B cell (primary cell): ENCODE data around the gene SMC6. TPM values are rescaled to one million over a fixed set of nuclear protein-coding genes. Genes with fewer than 3 reads are reported as not detected.

Experiments used
- ATAC-seq: fragments of 200-7000 bp; cut with Tn5 transposase; one replicate; pipeline ENCODE4 v1.10.0; 2021; ENCODE audit warnings: low read depth, mild to moderate bottlenecking, moderate number of reproducible peaks, moderate library complexity
- CTCF ChIA-PET: fragments of 350-600 bp; sonication (Branson Sonifier 250); formaldehyde crosslinking; loops from one replicate; lab custom pipeline; 2021; ENCODE audit warnings: antibody characterized with exemption, inconsistent platforms; lab: Charles Lee
- POLR2A ChIA-PET: fragments of 350-600 bp; sonication (Branson Sonifier 250); formaldehyde crosslinking; loops from one replicate; lab custom pipeline; 2021; ENCODE audit warnings: antibody characterized with exemption; lab: Charles Lee
- DNase-seq: peaks from one replicate; pipeline ENCODE4 v3.0.0; 2013
- H2AFZ ChIP-seq: 2 replicates; pipeline ENCODE4 v1.6.1; 2012; ENCODE audit warnings: mild to moderate bottlenecking, low read depth, low read length; ENCODE audit not compliant: insufficient read depth, poor library complexity, severe bottlenecking
- H3K27ac ChIP-seq, 2 donors: 1 replicate in 1 of 2; 2 replicates in 1 of 2; pipeline ENCODE4 v1.5.1; 2012 to 2013; ENCODE audit warnings: low read length in 2 of 2, mild to moderate bottlenecking in 2 of 2, moderate library complexity in 1 of 2
- H3K27me3 ChIP-seq, 4 experiments: fragments of 200-600 bp in 1 of 4; sonication (generic) in 1 of 4; replicated peaks in 1 of 4; 1 replicate in 2 of 4; 2 replicates in 2 of 4; pipeline versions ENCODE4 v1.6.1 to v1.7.0; 2013 to 2016; ENCODE audit warnings: low read length in 3 of 4, mild to moderate bottlenecking in 2 of 4, mixed read lengths in 1 of 4, moderate library complexity in 1 of 4; ENCODE audit not compliant: insufficient read depth in 4 of 4, control insufficient read depth in 3 of 4; ENCODE audit errors: control extremely low read depth in 1 of 4
- H3K36me3 ChIP-seq, 2 experiments: replicated peaks in 1 of 2; 1 replicate in 1 of 2; 2 replicates in 1 of 2; pipeline versions ENCODE4 v1.6.1 to v1.7.1; 2013; ENCODE audit warnings: low read length in 1 of 2; ENCODE audit not compliant: insufficient read depth in 2 of 2, control insufficient read depth in 1 of 2; ENCODE audit errors: control extremely low read depth in 1 of 2, extremely low read depth in 1 of 2
- H3K4me1 ChIP-seq, 2 donors: fragments of 200-600 bp in 1 of 2; sonication (generic) in 1 of 2; 1 replicate in 1 of 2; 2 replicates in 1 of 2; pipeline versions ENCODE4 v1.5.1 to v1.6.1; 2013 to 2017; ENCODE audit warnings: low read length in 2 of 2; ENCODE audit not compliant: control insufficient read depth in 2 of 2, insufficient read depth in 2 of 2
- H3K4me2 ChIP-seq: replicated peaks from 2 replicates; pipeline ENCODE3; 2012; ENCODE audit warnings: mild to moderate bottlenecking, low read depth, low read length; ENCODE audit not compliant: poor library complexity, severe bottlenecking
- H3K4me3 ChIP-seq, 5 experiments: fragments of 200-600 bp in 1 of 5; sonication (generic) in 1 of 5; 1 replicate in 3 of 5; 2 replicates in 2 of 5; pipeline versions ENCODE4 v1.5.1 to v1.7.0; 2011 to 2016; ENCODE audit warnings: low read length in 4 of 5, mild to moderate bottlenecking in 4 of 5, low read depth in 2 of 5, control low read depth in 1 of 5, moderate library complexity in 1 of 5; ENCODE audit not compliant: insufficient read depth in 1 of 5; ENCODE audit errors: control extremely low read depth in 1 of 5, extremely low read depth in 1 of 5
- H3K79me2 ChIP-seq: fragments of 200-600 bp; sonication (generic); one replicate; pipeline ENCODE4 v1.6.0; 2016; ENCODE audit warnings: low read length; ENCODE audit not compliant: control insufficient read depth, insufficient read depth
- H3K9ac ChIP-seq: fragments of 200-600 bp; sonication (generic); 2 replicates; pipeline ENCODE4 v1.6.1; 2017; ENCODE audit warnings: mild to moderate bottlenecking, low read length, moderate library complexity
- H3K9me3 ChIP-seq, 3 donors: one replicate each; pipeline versions ENCODE4 v1.6.1 to v1.7.1; 2013; ENCODE audit warnings: low read length in 2 of 3; ENCODE audit not compliant: control insufficient read depth in 2 of 3, insufficient read depth in 1 of 3; ENCODE audit errors: control extremely low read depth in 1 of 3
- H4K20me1 ChIP-seq: 2 replicates; pipeline ENCODE4 v1.6.0; 2012; ENCODE audit warnings: mild to moderate bottlenecking, low read length; ENCODE audit not compliant: insufficient read depth, control insufficient read depth, poor library complexity, severe bottlenecking
- H3K27ac Mint-ChIP-seq: one replicate; pipeline ENCODE4 v1.8.0; 2021; ENCODE audit warnings: mixed read lengths
- H3K27me3 Mint-ChIP-seq: one replicate; pipeline ENCODE4 v1.8.0; 2021; ENCODE audit warnings: mixed read lengths
- H3K4me1 Mint-ChIP-seq: one replicate; pipeline ENCODE4 v1.8.0; 2021; ENCODE audit warnings: mixed read lengths
- H3K4me3 Mint-ChIP-seq: one replicate; pipeline ENCODE4 v1.8.0; 2021; ENCODE audit warnings: mixed read lengths
- H3K9me3 Mint-ChIP-seq: one replicate; pipeline ENCODE4 v1.8.0; 2022; ENCODE audit warnings: mixed read lengths; ENCODE audit not compliant: insufficient read depth
- EZH2 ChIP-seq: IDR thresholded peaks from 2 replicates; pipeline ENCODE4 v1.6.1; 2012; ENCODE audit warnings: borderline replicate concordance, low read depth, mild to moderate bottlenecking, moderate library complexity, low read length; ENCODE audit not compliant: insufficient read depth, poor library complexity, severe bottlenecking
- WGBS: methylation state at CpG from one replicate; pipeline ENCODE4 v1.1.5; 2013; ENCODE audit warnings: missing lambda C conversion rate; ENCODE audit not compliant: insufficient coverage; 5-methylcytosine and 5-hydroxymethylcytosine counted together
- intact Hi-C: fragments of 100-400 bp; cut with micrococcal nuclease; formaldehyde crosslinking; loops from one replicate; pipeline ENCODE4 v1.10.0; 2022
- polyA plus RNA-seq: library from polyadenylated mRNA; depleted of rRNA; stranded (reverse); fragments of >200 nt; gene quantifications from 2 replicates; pipeline ENCODE4 v1.2.3, GENCODE V29; 2012
- total RNA-seq, 2 donors: library from RNA; stranded (reverse); fragments of 120-200 nt in 1 of 2; gene quantifications; 1 replicate in 1 of 2; 2 replicates in 1 of 2; pipeline versions ENCODE4 v1.2.3 to v1.2.4, GENCODE V29; 2013 to 2022
- TF ChIP-seq, protein P1 (sequence below): fragments of 200-600 bp; IDR thresholded peaks from one replicate; pipeline ENCODE4 v1.8.0; 2022; ENCODE audit warnings: antibody characterized with exemption, mild to moderate bottlenecking

Gene SMC6
- total and polyA plus RNA-seq, 2 donors (not counting 1 experiment from before 2014, with no cell fraction given) = 27.2 to 111 TPM

DNA sequence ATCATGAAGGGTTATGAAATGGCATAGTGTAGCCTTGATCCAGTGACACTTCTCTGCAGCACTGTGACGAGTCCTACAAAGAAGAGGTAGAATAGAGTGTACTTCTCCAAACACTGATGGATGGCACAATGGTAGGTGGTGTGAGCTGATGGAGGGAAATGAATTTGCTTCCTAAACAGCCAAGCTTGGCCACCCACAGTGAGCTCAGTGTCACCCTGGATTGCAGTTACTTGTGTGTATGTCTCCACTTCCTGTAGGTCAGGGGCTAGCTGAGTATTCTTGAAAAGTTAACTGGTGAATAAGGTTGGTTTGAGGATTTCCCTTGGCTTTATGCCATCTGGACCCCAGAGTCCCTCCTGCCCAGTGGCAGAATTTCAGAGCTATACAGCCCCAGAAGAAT lies 137.2 kb downstream of the SMC6 start:
- TF ChIP-seq, protein P1, sequence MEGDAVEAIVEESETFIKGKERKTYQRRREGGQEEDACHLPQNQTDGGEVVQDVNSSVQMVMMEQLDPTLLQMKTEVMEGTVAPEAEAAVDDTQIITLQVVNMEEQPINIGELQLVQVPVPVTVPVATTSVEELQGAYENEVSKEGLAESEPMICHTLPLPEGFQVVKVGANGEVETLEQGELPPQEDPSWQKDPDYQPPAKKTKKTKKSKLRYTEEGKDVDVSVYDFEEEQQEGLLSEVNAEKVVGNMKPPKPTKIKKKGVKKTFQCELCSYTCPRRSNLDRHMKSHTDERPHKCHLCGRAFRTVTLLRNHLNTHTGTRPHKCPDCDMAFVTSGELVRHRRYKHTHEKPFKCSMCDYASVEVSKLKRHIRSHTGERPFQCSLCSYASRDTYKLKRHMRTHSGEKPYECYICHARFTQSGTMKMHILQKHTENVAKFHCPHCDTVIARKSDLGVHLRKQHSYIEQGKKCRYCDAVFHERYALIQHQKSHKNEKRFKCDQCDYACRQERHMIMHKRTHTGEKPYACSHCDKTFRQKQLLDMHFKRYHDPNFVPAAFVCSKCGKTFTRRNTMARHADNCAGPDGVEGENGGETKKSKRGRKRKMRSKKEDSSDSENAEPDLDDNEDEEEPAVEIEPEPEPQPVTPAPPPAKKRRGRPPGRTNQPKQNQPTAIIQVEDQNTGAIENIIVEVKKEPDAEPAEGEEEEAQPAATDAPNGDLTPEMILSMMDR = no peak
- Histone ChIP-seq H3K4me1 (no peaks in the 10 kb centered on the region), H3K27me3 (peaks cover 0 to 6% (median 2%) of the 10 kb centered on the region in 4 experiments), H2AFZ (no peak overlapping the region), H4K20me1 (no peaks in the 10 kb centered on the region), H3K4me2 (no peak overlapping the region), H3K4me3 (no peak overlapping the region), H3K36me3 (no peaks in the 10 kb centered on the region), H3K9ac (no peak overlapping the region), H3K9me3 (no peaks in the 10 kb centered on the region), H3K27ac (no peak overlapping the region), H3K79me2 (no peaks in the 10 kb centered on the region)
- ChIA-PET CTCF (no interaction called here), POLR2A (no interaction called here)
- Mint-ChIP-seq H3K9me3 (no peaks in the 10 kb centered on the region), H3K27me3 (peaks cover 35% of the 10 kb centered on the region), H3K27ac (no peak overlapping the region), H3K4me3 (no peak overlapping the region), H3K4me1 (no peaks in the 10 kb centered on the region)
- DNase-seq (no peak), ATAC-seq (no peak)
- no CpG with 5 or more reads among the region's 1 CpG for WGBS
- intact Hi-C loops = no loop called here

DNA sequence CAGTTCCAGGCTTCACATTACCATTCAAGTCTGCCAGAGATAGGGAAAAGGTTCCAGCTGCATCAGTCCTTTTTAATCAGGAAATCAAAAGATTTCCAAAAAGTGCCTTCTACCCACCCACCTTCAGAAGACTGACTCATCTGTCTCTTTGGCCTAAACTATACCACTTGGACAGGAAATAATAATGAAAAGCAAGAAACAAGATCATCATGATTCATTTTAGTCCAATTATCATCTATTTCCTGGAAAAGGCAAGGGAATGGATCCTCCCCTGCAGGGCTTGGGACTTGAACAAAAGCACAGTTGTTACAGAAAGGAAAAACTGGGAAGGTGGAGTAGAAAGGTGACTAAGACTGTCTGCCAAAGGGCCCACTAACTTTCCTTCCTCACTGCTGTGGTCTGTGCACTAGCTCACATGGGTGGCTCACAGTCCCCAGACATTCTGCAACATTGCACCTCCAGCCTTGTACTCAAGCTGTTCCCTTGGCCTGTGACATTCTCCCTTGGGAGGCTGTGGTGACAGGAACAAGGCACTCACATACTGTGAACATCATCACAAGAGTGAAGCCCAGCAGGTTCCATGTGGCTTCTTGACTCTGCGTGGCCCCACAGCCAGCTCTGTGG lies 137.8 kb downstream of the SMC6 start:
- H3K9me3 Mint-ChIP-seq = no peaks in the 10 kb centered on the region

More for the DNA sequence above, 137.8 kb downstream of the SMC6 start:
- TF ChIP-seq EZH2 = no peak
- TF ChIP-seq, protein P1 = no peak
- Histone ChIP-seq H3K4me1 (no peaks in the 10 kb centered on the region), H4K20me1 (no peaks in the 10 kb centered on the region), H2AFZ (no peak overlapping the region), H3K27me3 (peaks cover 0 to 4% (median 2%) of the 10 kb centered on the region in 4 experiments), H3K36me3 (no peaks in the 10 kb centered on the region), H3K4me2 (no peak overlapping the region), H3K9ac (no peak overlapping the region), H3K4me3 (no peak overlapping the region), H3K79me2 (no peaks in the 10 kb centered on the region), H3K27ac (no peak overlapping the region), H3K9me3 (no peaks in the 10 kb centered on the region)
- ChIA-PET POLR2A (no interaction called here), CTCF (no interaction called here)
- no peak overlapping the region for H3K27ac Mint-ChIP-seq
- intact Hi-C loops = no loop called here
- DNase-seq (no peak), ATAC-seq (no peak)
- WGBS = no CpG with 5 or more reads among the region's 1 CpG
- H3K4me1 Mint-ChIP-seq = no peaks in the 10 kb centered on the region
- H3K4me3 Mint-ChIP-seq = no peak overlapping the region
- H3K27me3 Mint-ChIP-seq = peaks cover 35% of the 10 kb centered on the region
